ENCODE results near the gene BBOX1.

GRCh38 chr11:27055065-27055682, 14.6 kb downstream of the BBOX1 start:
- TF ChIP-seq POLR2A (IDR thresholded peaks at IDR 0.05; ENCODE audit: low read length): no peak
- TF ChIP-seq GATA1 (IDR thresholded peaks at IDR 0.05; ENCODE audit: low read depth, low read length): no peak
